H1 (cell line): ENCODE measurements around the gene ERGIC3. TPM values are rescaled to one million over a fixed set of nuclear protein-coding genes. Genes with fewer than 3 reads are reported as not detected.

Experiments used
- CTCF ChIA-PET: fragments of 300-600 bp; sonication (Branson Sonifier 250); formaldehyde crosslinking; loops from one replicate; lab custom pipeline; 2021; ENCODE audit not compliant: partially characterized antibody; lab: Charles Lee
- POLR2A ChIA-PET: fragments of 300-600 bp; sonication (Branson Sonifier 250); formaldehyde crosslinking; loops from one replicate; lab custom pipeline; 2021; ENCODE audit warnings: inconsistent platforms; ENCODE audit not compliant: partially characterized antibody; lab: Charles Lee
- DNase-seq, 2 experiments: peaks; one replicate each; pipeline versions ENCODE4 v3.0.0 to v3.0.0-alpha.2; 2010 to 2022; ENCODE audit warnings: low spot score in 2 of 2, low read depth in 1 of 2, mixed read lengths in 1 of 2
- FAIRE-seq: peaks from 2 replicates; lab custom pipeline; 2011; peaks lifted over from hg19 to GRCh38; lab: Jason Lieb, UNC
- H2AFZ ChIP-seq: 2 replicates; pipeline ENCODE4 v1.8.1; 2012; ENCODE audit warnings: low read length, inconsistent platforms
- H2AK5ac ChIP-seq: 2 replicates; pipeline ENCODE4 v1.6.1; 2013; ENCODE audit warnings: low read depth, low read length
- H2BK120ac ChIP-seq: replicated peaks from 2 replicates; pipeline ENCODE3; 2013; ENCODE audit warnings: low read depth, low read length, inconsistent platforms
- H2BK12ac ChIP-seq: 2 replicates; pipeline ENCODE4 v1.6.1; 2013; ENCODE audit warnings: low read depth, low read length
- H2BK15ac ChIP-seq: 2 replicates; pipeline ENCODE4 v1.6.1; 2013; ENCODE audit warnings: low read length
- H2BK20ac ChIP-seq: 2 replicates; pipeline ENCODE4 v1.6.1; 2013; ENCODE audit warnings: low read length
- H2BK5ac ChIP-seq: 2 replicates; pipeline ENCODE4 v1.6.1; 2013; ENCODE audit warnings: low read depth, low read length
- H3K14ac ChIP-seq: 2 replicates; pipeline ENCODE4 v1.6.1; 2013; ENCODE audit warnings: inconsistent platforms; ENCODE audit not compliant: insufficient read length
- H3K18ac ChIP-seq: 2 replicates; pipeline ENCODE4 v1.6.1; 2013; ENCODE audit warnings: low read length; ENCODE audit errors: extremely low read depth
- H3K23ac ChIP-seq: 2 replicates; pipeline ENCODE4 v1.6.1; 2013; ENCODE audit warnings: inconsistent platforms; ENCODE audit not compliant: insufficient read length
- H3K23me2 ChIP-seq: 2 replicates; pipeline ENCODE4 v1.6.1; 2013; ENCODE audit warnings: low read depth, low read length
- H3K27ac ChIP-seq: 2 replicates; pipeline ENCODE4 v1.6.1; 2011; ENCODE audit warnings: low read depth, low read length, inconsistent platforms
- H3K27me3 ChIP-seq, 4 experiments: replicated peaks in 1 of 4; 1 replicate in 1 of 4; 2 replicates in 3 of 4; pipeline versions ENCODE4 v1.6.1 to v1.8.1; 2011 to 2013; ENCODE audit warnings: low read length in 3 of 4, mild to moderate bottlenecking in 3 of 4, inconsistent platforms in 2 of 4, mixed read lengths in 2 of 4, moderate library complexity in 1 of 4; ENCODE audit not compliant: control insufficient read depth in 3 of 4, insufficient read depth in 3 of 4; ENCODE audit errors: extremely low read depth in 1 of 4
- H3K36me3 ChIP-seq, 4 experiments: 2 replicates each; pipeline versions ENCODE4 v1.6.1 to v1.8.1; 2011 to 2013; ENCODE audit warnings: mild to moderate bottlenecking in 4 of 4, low read length in 3 of 4, moderate library complexity in 2 of 4, control low read depth in 1 of 4, inconsistent platforms in 1 of 4; ENCODE audit not compliant: insufficient read depth in 4 of 4, control insufficient read depth in 2 of 4
- H3K4ac ChIP-seq: replicated peaks from 2 replicates; pipeline ENCODE3; 2013; ENCODE audit warnings: low read length, low read depth, mixed read lengths, inconsistent platforms; ENCODE audit not compliant: insufficient read length
- H3K4me1 ChIP-seq, 4 experiments: replicated peaks in 1 of 4; 1 replicate in 1 of 4; 2 replicates in 3 of 4; pipeline versions ENCODE4 v1.6.1 to v1.8.1; 2011 to 2013; ENCODE audit warnings: low read length in 3 of 4, inconsistent platforms in 2 of 4, mixed read lengths in 1 of 4; ENCODE audit not compliant: insufficient read depth in 4 of 4, control insufficient read depth in 3 of 4
- H3K4me2 ChIP-seq, 2 experiments: 2 replicates each; pipeline versions ENCODE4 v1.6.1 to v1.8.1; 2011 to 2013; ENCODE audit warnings: low read depth in 2 of 2, low read length in 2 of 2, control low read depth in 1 of 2, inconsistent platforms in 1 of 2, mild to moderate bottlenecking in 1 of 2; ENCODE audit not compliant: insufficient read depth in 1 of 2
- H3K4me3 ChIP-seq, 4 experiments: fragments of 200-600, 300-600 bp in 1 of 4; sonication (generic), shearing (Covaris generic), sonication (Bioruptor Twin) in 1 of 4; 2 replicates each; pipeline versions ENCODE4 v1.5.1 to v1.8.1; 2011 to 2016; ENCODE audit warnings: low read length in 4 of 4, low read depth in 3 of 4, control low read depth in 2 of 4, inconsistent platforms in 2 of 4, mild to moderate bottlenecking in 2 of 4, mixed read lengths in 1 of 4, moderate library complexity in 1 of 4; ENCODE audit not compliant: insufficient read depth in 2 of 4; ENCODE audit errors: extremely low read depth in 1 of 4
- H3K56ac ChIP-seq: replicated peaks from 2 replicates; pipeline ENCODE3; 2013; ENCODE audit warnings: low read depth, mild to moderate bottlenecking, mixed read lengths, low read length, inconsistent platforms; ENCODE audit not compliant: insufficient read length
- H3K79me1 ChIP-seq: 2 replicates; pipeline ENCODE4 v1.6.1; 2013; ENCODE audit warnings: low read depth, low read length, control low read depth
- H3K79me2 ChIP-seq, 2 experiments: 2 replicates each; pipeline versions ENCODE4 v1.6.1 to v1.8.1; 2012 to 2013; ENCODE audit warnings: low read length in 2 of 2, mild to moderate bottlenecking in 2 of 2, inconsistent platforms in 1 of 2; ENCODE audit not compliant: insufficient read depth in 2 of 2, control insufficient read depth in 1 of 2
- H3K9ac ChIP-seq, 4 experiments: replicated peaks in 1 of 4; 1 replicate in 1 of 4; 2 replicates in 3 of 4; pipeline versions ENCODE4 v1.6.1 to v1.8.1; 2011 to 2013; ENCODE audit warnings: low read depth in 3 of 4, low read length in 3 of 4, control low read depth in 2 of 4, mild to moderate bottlenecking in 2 of 4, moderate library complexity in 2 of 4, inconsistent platforms in 1 of 4; ENCODE audit errors: extremely low read depth in 1 of 4
- H3K9me3 ChIP-seq, 2 experiments: 2 replicates each; pipeline versions ENCODE4 v1.6.1 to v1.8.1; 2012 to 2013; ENCODE audit warnings: mild to moderate bottlenecking in 2 of 2, moderate library complexity in 2 of 2, control low read depth in 1 of 2, inconsistent platforms in 1 of 2, low read depth in 1 of 2, low read length in 1 of 2, mixed read lengths in 1 of 2; ENCODE audit not compliant: insufficient read depth in 2 of 2
- H4K20me1 ChIP-seq, 2 experiments: replicated peaks in 1 of 2; 2 replicates each; pipeline versions ENCODE3 to v1.8.1; 2011 to 2013; ENCODE audit warnings: inconsistent platforms in 2 of 2, low read length in 2 of 2, mild to moderate bottlenecking in 1 of 2; ENCODE audit not compliant: insufficient read depth in 2 of 2, control insufficient read depth in 1 of 2
- H4K5ac ChIP-seq: 2 replicates; pipeline ENCODE4 v1.6.1; 2013; ENCODE audit warnings: low read length, low read depth, mixed read lengths, inconsistent platforms; ENCODE audit not compliant: insufficient read length
- H4K8ac ChIP-seq: 2 replicates; pipeline ENCODE4 v1.8.0; 2013; ENCODE audit warnings: mild to moderate bottlenecking, moderate library complexity, low read length, inconsistent platforms; ENCODE audit not compliant: insufficient read depth; ENCODE audit errors: extremely low read depth
- H4K91ac ChIP-seq: replicated peaks from 2 replicates; pipeline ENCODE3; 2013; ENCODE audit warnings: low read length, mixed read lengths, inconsistent platforms; ENCODE audit not compliant: insufficient read length
- BRCA1 ChIP-seq: IDR thresholded peaks from 2 replicates; pipeline ENCODE4 v1.6.1; 2012; ENCODE audit warnings: low read depth, low read length, improper control_type of control experiment
- CTCF ChIP-seq, 3 experiments: IDR thresholded peaks; 1 replicate in 2 of 3; 2 replicates in 1 of 3; pipeline versions ENCODE4 v1.5.1 to v1.6.1; 2011; ENCODE audit warnings: low read length in 3 of 3, mild to moderate bottlenecking in 3 of 3, inconsistent platforms in 2 of 3, low read depth in 1 of 3, moderate library complexity in 1 of 3; ENCODE audit not compliant: insufficient read depth in 1 of 3; ENCODE audit errors: control extremely low read depth in 1 of 3
- GTF2F1 ChIP-seq: IDR thresholded peaks from 2 replicates; pipeline ENCODE4 v1.6.1; 2012; ENCODE audit warnings: low read depth, low read length, improper control_type of control experiment, borderline replicate concordance
- NANOG ChIP-seq: IDR thresholded peaks from 2 replicates; pipeline ENCODE4 v1.6.1; 2011; ENCODE audit warnings: low read length, low read depth, mild to moderate bottlenecking, inconsistent platforms; ENCODE audit not compliant: insufficient read depth, poor library complexity, severe bottlenecking
- PHF8 ChIP-seq: fragments of 200-600 bp; sonication (generic); conservative IDR thresholded peaks from 2 replicates; pipeline ENCODE4 v1.7.1; 2012; ENCODE audit warnings: low read depth, mild to moderate bottlenecking, inconsistent platforms, low read length, moderate library complexity
- POLR2AphosphoS5 ChIP-seq: IDR thresholded peaks from 2 replicates; pipeline ENCODE4 v1.6.1; 2011; ENCODE audit warnings: low read depth, low read length
- RNF2 ChIP-seq: fragments of 200-900, 300-1000 bp; sonication (generic); IDR thresholded peaks from 2 replicates; pipeline ENCODE4 v1.7.1; 2016; ENCODE audit warnings: borderline replicate concordance, low read depth, mild to moderate bottlenecking, antibody characterized with exemption, low read length; ENCODE audit not compliant: poor library complexity, severe bottlenecking; ENCODE audit errors: missing control alignments
- SAP30 ChIP-seq: fragments of 300-600 bp; sonication (generic); IDR thresholded peaks from 2 replicates; pipeline ENCODE4 v1.7.1; 2012; ENCODE audit warnings: low read length, moderate library complexity, mild to moderate bottlenecking, inconsistent platforms; ENCODE audit not compliant: insufficient read depth, insufficient replicate concordance
- SP1 ChIP-seq: IDR thresholded peaks from 2 replicates; pipeline ENCODE4 v1.6.1; 2011; ENCODE audit warnings: low read depth, low read length
- TCF12 ChIP-seq: IDR thresholded peaks from 2 replicates; pipeline ENCODE4 v1.6.1; 2011; ENCODE audit warnings: low read depth, mild to moderate bottlenecking, low read length
- WGBS, 2 experiments: shearing (Covaris generic) in 1 of 2; methylation state at CpG; one replicate each; pipeline versions ENCODE4 v1.1.6 to v1.1.7; 2013 to 2015; ENCODE audit warnings: low lambda C conversion rate in 2 of 2, mixed read lengths in 2 of 2, inconsistent platforms in 1 of 2, low coverage in 1 of 2, missing lambda C conversion rate in 1 of 2; ENCODE audit not compliant: insufficient replicate concordance in 2 of 2, insufficient coverage in 1 of 2, insufficient read length in 1 of 2; ENCODE audit errors: extremely low coverage in 1 of 2, missing lambda C conversion rate in 1 of 2; 5-methylcytosine and 5-hydroxymethylcytosine counted together
- polyA plus RNA-seq, 7 experiments: library from polyadenylated mRNA; depleted of rRNA in 3 of 7; stranded (reverse) in 5 of 7; unstranded in 2 of 7; fragments of >200 nt in 5 of 7; fragments of 200-250 nt in 2 of 7; gene quantifications; 1 replicate in 5 of 7; 2 replicates in 1 of 7; 4 replicates in 1 of 7; pipeline versions ENCODE4 v1.2.1 to v1.2.3, GENCODE V29; 2011 to 2013; ENCODE audit warnings: missing spikeins in 2 of 7, mixed read lengths in 2 of 7
- total RNA-seq: library from RNA; stranded (reverse); fragmentation: NEBNext Ultra II Directional; extraction: Animal tissue kit (Norgen Biotek cat#: 25700); gene quantifications from 2 replicates; pipeline ENCODE4 v1.2.1, GENCODE V29; 2021

The ERGIC3 gene
- total and polyA plus RNA-seq, 2 of the 8 experiments (the other 6 are each of a cell fraction or from before 2014, with no cell fraction given) = 178 to 341 TPM

- Histone ChIP-seq H2BK120ac (no peak overlapping the region), H4K8ac (no peak overlapping the region), H3K4me1 (peaks cover 1 to 6% (median 3%) of the 10 kb centered on the region in 4 experiments; a peak in 5 of 7 replicates), H2BK20ac (no peak overlapping the region), H3K27me3 (no peaks in the 10 kb centered on the region), H3K56ac (no peak overlapping the region), H2BK5ac (no peak overlapping the region), H3K79me1 (peaks cover 6% of the 10 kb centered on the region; the same call in 1 of the 2 replicates), H3K36me3 (peaks cover 11 to 40% (median 21%) of the 10 kb centered on the region in 4 experiments; a peak in 7 of 8 replicates), H4K91ac (no peak overlapping the region), H3K23ac (no peak overlapping the region), H3K9ac (no peak overlapping the region), H4K20me1 (peaks cover 0 to 3% of the 10 kb centered on the region in 2 experiments), H2AFZ (no peak overlapping the region), H3K4me2 (no peak overlapping the region), H3K18ac (no peak overlapping the region), H2AK5ac (no peak overlapping the region), H4K5ac (no peak overlapping the region), H3K79me2 (peaks cover 0 to 10% of the 10 kb centered on the region in 2 experiments; a peak in 1 of 4 replicates), H3K27ac (no peak overlapping the region), H3K23me2 (peaks cover 11% of the 10 kb centered on the region), H3K9me3 (no peaks in the 10 kb centered on the region), H2BK12ac (no peak overlapping the region), H3K14ac (no peak overlapping the region), H2BK15ac (no peak overlapping the region), H3K4ac (no peak overlapping the region), H3K4me3 (no peak overlapping the region)
- FAIRE-seq (no peak), DNase-seq (no peak)
- 80% methylated on average over 1 of the region's 1 CpG; no CpG with 5 or more reads in 1 of the 2 experiments for WGBS, 2 experiments
- ChIA-PET CTCF (interaction anchor here (0.9 to 1.7 kb wide), 2 partner anchors 34 to 35 kb away, joined by 3 to 4 read pairs; no protein-coding TSS in a partner anchor), POLR2A (interaction anchor here (1.3 to 2.5 kb wide), 4 partner anchors 8 to 91 kb away, joined by 3 to 18 read pairs (median 6); partner anchors contain the start of gene CEP250)
- no peak for TF ChIP-seq CTCF (IDR thresholded peaks at IDR 0.05; ENCODE audit: control extremely low read depth in 1 of 3, insufficient read depth in 1 of 3, low read depth in 1 of 3, low read length in 3 of 3)
- no peak for TF ChIP-seq PHF8
- TF ChIP-seq RNF2 = no peak
- no peak for TF ChIP-seq GTF2F1
- no peak for TF ChIP-seq POLR2AphosphoS5
- TF ChIP-seq BRCA1 = no peak
- no peak for TF ChIP-seq SP1
- TF ChIP-seq TCF12 = no peak
- no peak for TF ChIP-seq NANOG
- TF ChIP-seq SAP30 = no peak
Observed at GRCh38 chr20:35546127-35546526, 4.2 kb downstream of the ERGIC3 start.
